Bronchial epithelial cell (primary cell): ENCODE measurements around the gene GPR161. TPM values are rescaled to one million over a fixed set of nuclear protein-coding genes. Genes with fewer than 3 reads are reported as not detected.
A peak's percentile ranks its signal among the peaks of the same experiment; 100 is the strongest.

ENCODE experiments used
- DNase-seq: peaks from one replicate; pipeline ENCODE4 v3.0.0-alpha.2; 2010; ENCODE audit warnings: low read depth
- FAIRE-seq: peaks from 2 replicates; lab custom pipeline; 2011; peaks lifted over from hg19 to GRCh38; lab: Jason Lieb, UNC
- H3K27me3 ChIP-seq: 2 replicates; pipeline ENCODE4 v1.5.1; 2011; ENCODE audit warnings: low read length; ENCODE audit not compliant: control insufficient read depth, insufficient read depth
- H3K36me3 ChIP-seq: 2 replicates; pipeline ENCODE4 v1.5.1; 2011; ENCODE audit warnings: low read length; ENCODE audit not compliant: control insufficient read depth, insufficient read depth
- H3K4me3 ChIP-seq: 2 replicates; pipeline ENCODE4 v1.5.1; 2011; ENCODE audit warnings: mild to moderate bottlenecking, low read depth, low read length, control low read depth
- CTCF ChIP-seq: IDR thresholded peaks from 2 replicates; pipeline ENCODE4 v1.5.1; 2011; ENCODE audit warnings: mild to moderate bottlenecking, moderate library complexity, low read length, control low read depth, inconsistent platforms; ENCODE audit not compliant: insufficient read depth, severe bottlenecking
- total RNA-seq: library from RNA; depleted of rRNA; stranded (reverse); fragments of >200 nt; gene quantifications from 2 replicates; pipeline ENCODE4 v1.2.1, GENCODE V29; 2014

Gene GPR161
- total RNA-seq, 1 donor from 2014 or later = 8.2 TPM

GRCh38 chr1:168083456-168084325, 53.0 kb downstream of the GPR161 start:
- Histone ChIP-seq H3K36me3 (peaks cover 2% of the 10 kb centered on the region), H3K27me3 (no peaks in the 10 kb centered on the region), H3K4me3 (no peak overlapping the region)
- DNase-seq = no peak
- no peak for TF ChIP-seq CTCF
- FAIRE-seq = no peak

GRCh38 chr1:168082008-168082876, 54.5 kb downstream of the GPR161 start:
- Histone ChIP-seq H3K36me3 (peaks cover 2% of the 10 kb centered on the region), H3K4me3 (no peak overlapping the region), H3K27me3 (no peaks in the 10 kb centered on the region)
- peak; percentile 99 for TF ChIP-seq CTCF
- peak; percentile 67 for DNase-seq
- FAIRE-seq = no peak

GRCh38 chr1:168081373-168082007, 55.2 kb downstream of the GPR161 start:
- peaks cover 4% of the 10 kb centered on the region for H3K36me3 ChIP-seq
- no peak overlapping the region for H3K4me3 ChIP-seq
- H3K27me3 ChIP-seq = no peaks in the 10 kb centered on the region
- TF ChIP-seq CTCF = no peak
- FAIRE-seq = no peak
- peak; percentile 96 for DNase-seq

- Histone ChIP-seq H3K27me3 (no peaks in the 10 kb centered on the region), H3K36me3 (peaks cover 4% of the 10 kb centered on the region), H3K4me3 (no peak overlapping the region)
- DNase-seq = peak; percentile 59
- no peak for FAIRE-seq
- TF ChIP-seq CTCF = no peak
Measured at GRCh38 chr1:168079761-168080160, 57.0 kb downstream of the GPR161 start.

GRCh38 chr1:168069384-168069783, 67.3 kb downstream of the GPR161 start:
- TF ChIP-seq CTCF = no peak
- Histone ChIP-seq H3K36me3 (peaks cover 9% of the 10 kb centered on the region), H3K27me3 (no peaks in the 10 kb centered on the region), H3K4me3 (no peak overlapping the region)
- no peak for DNase-seq
- FAIRE-seq = no peak
